RWPE2 (cell line): ENCODE measurements around the gene ANAPC2.

Source experiments
- ATAC-seq: fragments of 200-7000 bp; cut with Tn5 transposase; 3 replicates; pipeline ENCODE4 v1.9.1; 2021; ENCODE audit warnings: low read depth
- DNase-seq: peaks from one replicate; pipeline ENCODE4 v3.0.0-alpha.2; 2020; ENCODE audit warnings: low spot score
- H3K27ac ChIP-seq: fragments of 450-650 bp; 2 replicates; pipeline ENCODE4 v1.5.1; 2017; ENCODE audit warnings: mild to moderate bottlenecking; ENCODE audit not compliant: poor library complexity, severe bottlenecking
- H3K27me3 ChIP-seq: fragments of 250-450 bp; sonication (Bioruptor Pico); 2 replicates; pipeline ENCODE4 v1.5.1; 2021; ENCODE audit warnings: mild to moderate bottlenecking, moderate library complexity; ENCODE audit not compliant: insufficient read depth, poor library complexity, severe bottlenecking
- H3K36me3 ChIP-seq: fragments of 250-450 bp; sonication (Bioruptor Pico); 2 replicates; pipeline ENCODE4 v1.5.1; 2020; ENCODE audit warnings: low read depth, mild to moderate bottlenecking, moderate library complexity
- H3K4me1 ChIP-seq: fragments of 250-450 bp; sonication (Bioruptor Pico); 2 replicates; pipeline ENCODE4 v1.5.1; 2021; ENCODE audit warnings: mild to moderate bottlenecking, moderate library complexity; ENCODE audit not compliant: insufficient read depth, poor library complexity, severe bottlenecking
- H3K4me3 ChIP-seq: fragments of 250-450 bp; sonication (Bioruptor Pico); 2 replicates; pipeline ENCODE4 v1.5.1; 2021; ENCODE audit warnings: mild to moderate bottlenecking, moderate library complexity; ENCODE audit not compliant: severe bottlenecking
- H3K9me3 ChIP-seq: fragments of 250-450 bp; sonication (Bioruptor Pico); 2 replicates; pipeline ENCODE4 v1.5.1; 2021; ENCODE audit warnings: mild to moderate bottlenecking, moderate library complexity; ENCODE audit not compliant: severe bottlenecking
- CTCF ChIP-seq: fragments of 450-650 bp; IDR thresholded peaks from one replicate; pipeline ENCODE4 v1.5.1; 2017; ENCODE audit warnings: mild to moderate bottlenecking, moderate library complexity; ENCODE audit not compliant: poor library complexity, severe bottlenecking

Gene ANAPC2

GRCh38 chr9:137168573-137168903, 19.8 kb downstream of the ANAPC2 start:
- Histone ChIP-seq H3K27ac (no peak overlapping the region), H3K27me3 (peaks cover 76% of the 10 kb centered on the region)
- no peak for DNase-seq

GRCh38 chr9:137167747-137168572, 20.4 kb downstream of the ANAPC2 start:
- ATAC-seq (peak; percentile 9; the same call in 2 of the 3 replicates), DNase-seq (no peak)
- TF ChIP-seq CTCF = no peak
- Histone ChIP-seq H3K9me3 (no peaks in the 10 kb centered on the region), H3K36me3 (no peaks in the 10 kb centered on the region), H3K27ac (no peak overlapping the region), H3K4me1 (no peaks in the 10 kb centered on the region), H3K4me3 (peak overlapping the region; percentile 11), H3K27me3 (peaks cover 73% of the 10 kb centered on the region)

More at GRCh38 chr9:137168573-137168903, 19.8 kb downstream of the ANAPC2 start:
- Histone ChIP-seq H3K9me3 (no peaks in the 10 kb centered on the region), H3K4me3 (peak overlapping the region; percentile 22), H3K36me3 (no peaks in the 10 kb centered on the region), H3K4me1 (no peaks in the 10 kb centered on the region)
- TF ChIP-seq CTCF = no peak
- ATAC-seq = peak; percentile 2; the same call in 1 of the 3 replicates

GRCh38 chr9:137167277-137167746, 21.0 kb downstream of the ANAPC2 start:
- ATAC-seq (no peak), DNase-seq (no peak)
- peaks cover 78% of the 10 kb centered on the region for H3K27me3 ChIP-seq
- no peaks in the 10 kb centered on the region for H3K4me1 ChIP-seq
- no peak for TF ChIP-seq CTCF
- no peaks in the 10 kb centered on the region for H3K9me3 ChIP-seq
- no peaks in the 10 kb centered on the region for H3K36me3 ChIP-seq
- H3K4me3 ChIP-seq = no peak overlapping the region
- no peak overlapping the region for H3K27ac ChIP-seq

- Histone ChIP-seq H3K4me3 (no peak overlapping the region), H3K27ac (no peak overlapping the region), H3K27me3 (peaks cover 79% of the 10 kb centered on the region), H3K36me3 (no peaks in the 10 kb centered on the region), H3K9me3 (no peaks in the 10 kb centered on the region), H3K4me1 (no peaks in the 10 kb centered on the region)
- no peak for TF ChIP-seq CTCF
- ATAC-seq (no peak), DNase-seq (no peak)
Observed at GRCh38 chr9:137166380-137167229, 21.8 kb downstream of the ANAPC2 start.
